Fibroblast of peridontal ligament (primary cell): ENCODE data around the gene FYN.

ENCODE experiments used
- DNase-seq: peaks from one replicate; pipeline ENCODE4 v3.0.0-alpha.2; 2010; ENCODE audit errors: extremely low read depth

Gene FYN

GRCh38 chr6:111710911-111711310 lies 162.3 kb downstream of the FYN start:
- no peak for DNase-seq

DNA sequence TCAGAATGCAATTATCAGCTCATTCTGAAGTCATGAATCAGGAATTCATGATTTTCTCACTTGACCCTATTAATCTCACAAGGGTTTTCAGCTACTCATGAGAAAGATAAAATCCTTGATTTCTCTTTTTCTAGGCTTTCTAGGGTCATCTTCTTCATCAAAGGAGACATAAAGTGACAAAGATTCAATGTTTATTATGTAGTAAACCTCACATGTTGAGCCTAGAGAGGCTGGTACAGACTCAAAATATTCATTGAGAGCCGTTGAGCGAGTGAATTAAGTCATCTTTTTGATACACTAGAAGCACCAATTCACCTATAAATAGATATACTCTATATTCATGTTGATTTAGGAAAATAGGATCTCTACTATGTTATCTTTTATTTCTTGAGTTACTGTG lies 162.8 kb downstream of the FYN start:
- DNase-seq = no peak

DNA sequence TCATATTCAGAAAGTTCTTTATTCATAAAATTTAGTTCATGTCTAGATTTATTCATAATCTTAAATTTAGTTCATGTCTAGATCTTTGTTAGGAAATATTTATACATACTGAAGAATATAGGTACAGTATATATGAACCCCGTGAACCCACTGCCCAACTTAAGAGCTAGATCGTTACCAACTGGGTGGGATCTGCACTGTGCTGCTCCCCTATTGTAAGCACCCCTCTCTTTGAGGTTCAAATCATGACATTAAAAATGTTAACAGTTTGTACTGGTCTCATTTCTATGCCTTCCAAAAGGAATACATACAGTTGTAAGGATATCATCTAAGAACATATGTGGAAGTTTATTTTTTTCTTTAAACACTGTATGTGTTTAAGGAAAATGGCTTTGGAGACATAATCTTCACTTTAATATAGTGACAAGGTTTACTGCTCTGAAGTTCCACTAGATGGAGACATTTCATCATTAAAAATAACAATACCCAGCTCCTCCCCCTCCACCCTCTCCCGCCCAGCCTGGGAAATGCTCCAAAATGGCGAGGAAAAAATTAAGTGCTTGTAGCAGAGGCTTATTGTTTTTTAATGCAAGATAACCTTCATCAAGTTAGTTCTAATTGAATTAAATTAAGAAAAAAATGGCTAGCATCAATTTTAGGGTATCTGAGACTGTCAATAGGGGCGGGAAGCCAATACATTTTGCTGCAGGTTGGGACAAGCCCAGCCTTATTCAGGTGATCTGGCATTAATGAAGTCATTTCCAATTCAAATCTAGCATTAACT lies 163.4 kb downstream of the FYN start:
- peak; percentile 89 for DNase-seq

DNA sequence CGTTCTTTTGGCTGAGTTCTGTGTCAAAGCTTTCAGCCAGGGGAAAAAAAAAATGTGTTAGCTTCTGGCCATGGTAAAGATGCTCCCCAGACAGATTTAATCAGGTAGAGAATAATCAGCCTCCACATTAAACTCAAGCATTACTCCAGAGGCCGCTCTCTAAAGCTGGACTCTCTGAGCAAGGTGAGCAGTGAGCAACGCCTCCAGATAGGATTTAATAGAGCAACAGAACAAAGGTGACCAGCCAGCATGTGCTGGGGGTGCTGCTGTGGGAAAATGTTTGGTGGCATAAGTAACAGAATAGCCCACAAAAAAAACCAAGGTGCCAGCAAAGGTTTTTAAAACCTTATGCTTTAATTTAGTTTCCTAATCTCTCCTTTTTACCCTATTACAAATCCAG lies 164.1 kb downstream of the FYN start:
- no peak for DNase-seq

- no peak for DNase-seq
Observed at GRCh38 chr6:111707773-111708172, 165.5 kb downstream of the FYN start.

- DNase-seq = no peak
Observed at GRCh38 chr6:111706841-111707391, 166.3 kb downstream of the FYN start.

GRCh38 chr6:111703723-111704122 lies 169.5 kb downstream of the FYN start:
- no peak for DNase-seq

- DNase-seq = no peak
Observed at GRCh38 chr6:111702268-111702667, 171.0 kb downstream of the FYN start.

DNA sequence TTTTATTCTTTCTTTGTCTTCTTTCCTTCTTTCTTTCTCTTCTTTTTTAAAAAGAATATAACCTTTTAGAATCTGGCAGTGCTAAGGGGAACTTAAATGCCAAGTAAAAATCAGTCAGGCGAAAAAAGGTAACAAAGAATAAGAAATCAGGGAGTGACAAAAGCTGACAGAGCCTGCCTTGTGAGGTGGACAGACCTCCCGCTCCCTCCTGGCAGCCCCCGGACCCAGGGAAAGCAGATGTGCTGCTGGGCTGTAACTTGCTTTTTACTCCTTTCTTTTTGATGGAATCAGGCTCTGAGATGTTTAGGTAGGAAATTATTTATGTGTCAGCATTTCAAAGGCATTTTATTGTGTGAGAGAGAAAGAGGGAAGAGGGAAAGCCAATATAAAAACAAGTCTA lies 172.1 kb downstream of the FYN start:
- DNase-seq = no peak

DNA sequence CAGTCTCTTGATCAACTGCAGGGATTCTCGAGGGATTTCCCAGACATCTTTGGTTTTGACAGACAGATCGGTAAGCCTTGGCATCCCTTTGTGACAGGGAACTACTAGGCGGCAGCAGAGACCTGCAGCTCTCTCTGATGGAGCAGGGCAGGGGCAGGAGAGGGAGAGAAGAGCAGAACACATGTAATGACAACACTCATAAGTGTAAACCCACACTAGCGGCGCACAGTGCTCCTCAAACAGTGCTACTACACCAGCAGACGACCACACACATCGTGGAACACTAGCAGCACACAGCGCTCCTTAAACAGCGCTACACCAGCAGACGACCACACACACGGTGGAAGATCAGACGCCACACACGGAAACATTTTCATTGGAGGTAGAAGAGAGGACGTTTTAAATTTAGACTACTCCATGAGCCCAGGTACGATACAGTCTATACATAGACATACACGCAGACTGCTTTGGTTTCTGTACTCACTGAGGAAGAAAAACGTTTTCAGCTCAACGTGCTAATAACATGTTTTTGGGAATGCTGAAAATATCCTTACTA lies 173.0 kb downstream of the FYN start:
- DNase-seq = no peak

DNA sequence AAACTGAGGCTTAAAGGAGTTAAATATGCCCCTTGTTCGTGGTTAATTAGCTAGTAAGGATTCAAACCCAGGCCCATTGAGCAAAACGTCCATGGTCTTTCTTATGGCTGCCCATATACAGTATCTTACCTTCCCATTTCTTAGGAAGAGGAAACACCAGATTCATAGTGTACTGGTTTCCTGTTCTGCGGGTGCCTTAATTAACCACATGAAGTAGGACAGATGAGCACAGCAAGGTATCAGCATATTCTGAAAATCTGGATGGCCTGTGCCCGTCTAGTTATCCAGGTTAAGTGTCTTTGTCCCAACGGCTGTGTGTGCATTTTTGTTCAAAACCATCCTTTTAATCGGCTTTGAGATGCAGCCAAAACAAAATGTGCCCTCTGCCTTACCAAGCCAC lies 174.1 kb downstream of the FYN start:
- no peak for DNase-seq

DNA sequence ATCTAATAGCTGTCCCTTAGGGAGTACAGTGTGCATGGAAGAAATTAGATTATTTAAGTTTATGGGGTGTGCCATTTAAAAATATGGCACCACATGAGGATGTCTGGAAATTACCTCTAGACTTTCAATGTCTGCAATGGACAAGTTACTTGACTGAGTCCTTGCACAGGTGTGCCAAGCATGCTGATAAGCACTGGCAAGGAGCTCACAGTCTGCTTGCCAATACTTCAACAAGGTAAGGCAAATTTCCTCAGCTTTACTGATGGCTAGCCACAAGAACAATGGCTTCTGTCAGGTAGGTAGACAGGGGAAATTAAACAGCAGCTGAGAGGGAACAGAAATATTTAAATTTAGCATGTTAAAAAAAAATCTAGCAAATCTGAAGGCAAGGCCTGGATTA lies 176.4 kb downstream of the FYN start:
- no peak for DNase-seq

DNA sequence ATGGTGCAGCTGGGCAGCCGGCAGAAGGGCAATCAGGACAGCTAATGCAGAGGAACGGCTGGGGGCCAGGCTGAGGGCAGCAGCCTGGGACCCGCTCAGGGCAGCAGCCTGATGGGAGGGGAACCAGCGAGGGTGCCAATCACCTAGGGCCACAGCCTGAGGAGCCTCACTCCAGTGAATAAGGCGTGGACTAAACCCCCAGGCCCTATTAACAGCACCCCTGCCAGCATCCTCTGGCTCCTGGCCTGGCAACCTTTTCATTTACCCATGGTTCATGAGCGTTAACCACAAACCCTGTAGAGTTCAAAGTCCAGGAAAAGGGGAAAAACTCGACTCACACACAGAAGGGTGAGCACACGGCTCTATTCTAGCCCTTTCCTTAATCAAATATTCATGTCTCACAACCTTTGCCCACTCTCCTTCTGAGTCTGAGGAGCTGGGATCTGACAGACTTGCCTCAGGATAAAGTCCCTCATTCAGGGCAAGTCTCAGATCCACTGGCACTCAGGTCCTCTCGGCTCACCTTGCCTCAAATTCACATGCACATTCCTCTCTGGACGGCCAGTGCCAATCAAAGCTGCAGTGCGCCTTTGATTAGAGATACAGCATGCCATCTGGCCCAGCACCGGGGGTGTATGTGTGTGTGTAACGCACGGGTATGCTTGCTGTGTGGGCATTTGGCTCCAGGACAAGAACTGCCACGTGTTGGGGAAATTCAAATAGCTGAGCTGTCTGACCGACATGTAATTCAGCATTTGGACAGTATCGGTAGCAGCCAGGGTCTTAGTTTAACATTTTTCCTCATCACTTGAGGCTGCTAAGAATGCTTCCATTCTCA lies 180.7 kb downstream of the FYN start:
- DNase-seq = no peak

DNA sequence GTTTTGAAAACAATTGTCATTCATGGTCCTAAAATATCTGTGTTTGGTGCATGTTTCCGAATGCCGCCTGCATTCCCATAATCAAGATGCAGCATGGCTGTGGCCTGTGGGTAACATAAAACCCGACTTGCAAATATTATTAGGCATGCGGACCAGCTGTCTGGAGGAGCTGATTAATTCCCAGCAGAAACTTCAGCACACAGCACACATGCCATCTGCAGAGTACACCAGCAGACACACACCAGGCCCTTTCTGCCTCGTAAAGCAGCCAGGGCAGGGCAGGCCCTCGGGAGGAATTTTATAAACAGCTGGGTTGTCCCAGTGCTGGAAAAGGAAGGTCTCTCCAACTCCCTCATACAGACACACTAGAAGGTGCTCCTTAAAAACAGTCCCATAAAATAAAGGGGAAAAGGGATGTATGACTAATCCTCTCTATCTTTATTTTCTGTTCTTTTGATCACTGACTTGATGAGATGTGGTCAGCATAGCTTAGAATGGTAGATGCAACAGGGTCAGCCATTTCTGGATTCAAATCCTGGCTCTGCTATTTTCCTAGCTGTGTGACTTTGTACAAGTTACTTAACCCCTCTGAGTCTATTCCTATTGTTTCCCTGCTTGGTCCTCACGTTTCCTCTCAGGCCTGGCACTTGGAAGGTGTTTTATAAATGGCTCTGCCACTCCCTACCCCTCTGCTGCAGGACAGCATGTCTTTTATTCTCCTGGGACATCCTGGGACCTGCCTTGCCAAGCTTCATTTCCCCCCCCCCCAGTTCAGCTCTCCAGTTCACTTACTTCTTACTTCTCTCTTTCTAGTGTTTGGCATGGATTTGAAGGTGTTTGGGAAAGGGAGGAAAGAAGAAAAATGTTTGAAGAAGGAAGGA lies 181.7 kb downstream of the FYN start:
- no peak for DNase-seq

DNA sequence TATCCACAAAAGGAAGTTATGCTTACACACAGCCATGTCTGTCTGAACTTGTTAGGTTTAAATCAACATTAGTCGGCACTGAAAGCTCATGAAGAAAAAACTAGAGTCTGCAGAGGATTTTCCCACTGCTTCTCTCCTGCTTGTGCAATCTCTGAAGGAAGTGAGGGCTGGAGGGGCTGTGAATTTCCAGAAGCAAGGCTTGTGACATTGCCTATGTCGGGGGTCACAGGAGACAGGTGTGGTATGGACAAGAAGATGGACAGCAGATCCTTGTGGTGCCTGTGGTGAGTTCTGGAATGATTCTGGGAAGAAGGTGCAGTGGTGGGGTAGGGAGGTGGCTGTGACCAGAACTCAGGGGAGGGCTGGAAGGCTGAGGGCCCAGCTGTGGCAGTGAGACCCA lies 183.3 kb downstream of the FYN start:
- no peak for DNase-seq

DNA sequence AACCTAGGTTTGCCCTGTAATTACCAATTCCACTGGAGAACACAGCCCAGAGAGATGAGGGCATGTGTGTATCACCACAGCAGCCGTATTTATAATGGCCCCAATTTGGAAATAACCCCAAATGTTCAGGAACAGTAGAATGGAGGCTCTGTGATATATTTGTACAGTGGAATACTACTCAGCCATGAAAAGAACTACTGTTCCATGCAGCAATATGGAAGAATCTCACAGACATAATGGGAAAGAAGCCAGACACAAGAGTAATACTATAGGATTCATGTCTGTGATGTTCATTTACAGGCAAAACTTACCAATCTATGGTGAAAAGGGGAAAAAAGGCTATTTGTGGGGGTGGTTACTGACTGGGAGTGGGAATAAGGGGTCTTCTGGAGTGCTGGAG lies 183.8 kb downstream of the FYN start:
- DNase-seq = no peak

DNA sequence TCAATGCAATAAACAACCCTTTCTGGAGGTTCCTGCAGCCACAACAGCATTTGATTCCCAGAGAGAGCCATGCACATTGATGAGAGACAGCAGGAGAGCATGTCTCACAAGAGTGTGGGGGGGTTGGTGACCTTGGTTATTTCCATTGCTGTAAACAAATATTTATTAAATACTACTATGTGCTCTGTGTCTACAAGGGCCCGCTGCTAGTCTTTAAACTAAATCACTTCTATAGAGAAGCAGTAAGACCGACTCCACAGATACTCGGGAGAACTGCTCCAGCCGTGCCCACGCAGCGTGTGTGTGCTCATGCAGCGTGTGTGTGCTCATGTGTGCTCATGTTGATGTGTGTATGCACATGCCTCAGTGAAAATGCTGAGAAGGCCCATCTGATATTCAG lies 184.9 kb downstream of the FYN start:
- no peak for DNase-seq

- no peak for DNase-seq
Observed at GRCh38 chr6:111687652-111688051, 185.6 kb downstream of the FYN start.

GRCh38 chr6:111686932-111687266 lies 186.4 kb downstream of the FYN start:
- DNase-seq = no peak

DNA sequence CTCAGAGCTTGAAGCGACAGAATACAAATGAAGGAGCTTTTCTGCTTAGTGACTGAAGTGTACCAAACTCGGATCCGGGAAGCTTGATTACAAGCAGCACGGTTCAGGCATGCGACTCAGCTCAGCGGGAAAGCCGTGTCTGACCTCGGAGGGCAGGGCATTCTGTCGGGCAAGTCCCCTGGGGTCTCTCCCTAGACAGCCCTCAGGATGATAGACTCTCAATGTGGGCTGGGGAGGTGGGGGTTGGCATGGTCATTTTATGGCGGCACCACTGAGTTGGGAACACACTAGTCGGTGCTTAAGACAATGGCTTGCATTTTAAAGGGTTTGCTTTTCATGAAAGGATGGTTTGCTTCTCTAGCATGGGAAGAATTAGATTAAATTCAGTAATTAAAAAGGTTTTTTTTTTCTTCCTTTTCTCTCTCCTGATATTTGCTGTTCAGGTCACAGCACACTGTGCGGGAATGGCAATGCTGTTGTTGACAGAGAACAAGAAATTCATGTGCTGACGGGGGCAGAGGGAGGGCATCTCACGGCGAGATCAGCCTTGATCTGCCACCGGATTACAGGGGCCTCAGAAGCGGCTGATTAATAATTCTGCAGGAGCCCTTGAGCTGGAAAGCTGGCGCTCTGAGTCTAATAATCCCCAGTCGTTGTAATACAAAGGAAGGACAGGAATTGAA lies 186.9 kb downstream of the FYN start:
- no peak for DNase-seq

- no peak for DNase-seq
Observed at GRCh38 chr6:111685526-111685925, 187.7 kb downstream of the FYN start.
